ENCODE results near the gene GPR108. TPM values are rescaled to one million over a fixed set of nuclear protein-coding genes. Genes with fewer than 3 reads are reported as not detected.

GPR108 gene
- total RNA-seq, 2 donors from 2014 or later, result 61.4 to 67.2 TPM

- Mint-ChIP-seq H3K4me1 (peaks cover 4% of the 10 kb centered on the region), H3K4me3 (no peak overlapping the region)
These were observed 23.8 kb upstream of the GPR108 start for GRCh38 chr19:6761053-6761676.

GRCh38 chr19:6760606-6761005 lies 23.2 kb upstream of the GPR108 start:
- no peak for DNase-seq
- Mint-ChIP-seq H3K27me3 (ENCODE audit: insufficient read depth) (no peaks in the 10 kb centered on the region), H3K27ac (no peak overlapping the region), H3K4me1 (no peaks in the 10 kb centered on the region), H3K9me3 (no peaks in the 10 kb centered on the region), H3K4me3 (no peak overlapping the region), H3K36me3 (ENCODE audit: low read depth) (peaks cover 33% of the 10 kb centered on the region)
- H3K27me3 ChIP-seq (ENCODE audit: control insufficient read depth, insufficient read depth, low read length, poor library complexity, severe bottlenecking), result no peaks in the 10 kb centered on the region
- 94% methylated on average over 12 to 17 of the region's 17 CpGs for WGBS, 2 experiments (ENCODE audit: insufficient coverage in 1 of 2, insufficient read length in 1 of 2)
- H3K9me3 ChIP-seq (ENCODE audit: control insufficient read depth, low read length), result no peaks in the 10 kb centered on the region
- peaks cover 5% of the 10 kb centered on the region for H3K36me3 ChIP-seq (ENCODE audit: control insufficient read depth, insufficient read depth, low read length)
- H3K4me3 ChIP-seq (ENCODE audit: low read length), result no peak overlapping the region
- no peak for TF ChIP-seq CTCF (conservative IDR thresholded peaks at IDR 0.05)
- no peak overlapping the region for H3K9ac ChIP-seq (ENCODE audit: extremely low read depth, low read length, poor library complexity, severe bottlenecking)
- no peak overlapping the region for H3K27ac ChIP-seq (ENCODE audit: low read depth, low read length)
- H3K4me1 ChIP-seq (ENCODE audit: control insufficient read depth, insufficient read depth, low read length), result no peaks in the 10 kb centered on the region

More at GRCh38 chr19:6761053-6761676, 23.8 kb upstream of the GPR108 start:
- 93 to 100% methylated on average over 1 to 3 of the region's 4 CpGs for WGBS, 2 experiments (ENCODE audit: insufficient coverage in 1 of 2, insufficient read length in 1 of 2)
- Histone ChIP-seq H3K9ac (ENCODE audit: extremely low read depth, low read length, poor library complexity, severe bottlenecking) (no peak overlapping the region), H3K27ac (ENCODE audit: low read depth, low read length) (no peak overlapping the region), H3K36me3 (ENCODE audit: control insufficient read depth, insufficient read depth, low read length) (peaks cover 5% of the 10 kb centered on the region), H3K4me3 (ENCODE audit: low read length) (no peak overlapping the region), H3K4me1 (ENCODE audit: control insufficient read depth, insufficient read depth, low read length) (no peaks in the 10 kb centered on the region), H3K9me3 (ENCODE audit: control insufficient read depth, low read length) (no peaks in the 10 kb centered on the region), H3K27me3 (ENCODE audit: control insufficient read depth, insufficient read depth, low read length, poor library complexity, severe bottlenecking) (no peaks in the 10 kb centered on the region)
- no peak for TF ChIP-seq CTCF (conservative IDR thresholded peaks at IDR 0.05)
- H3K9me3 Mint-ChIP-seq, result no peaks in the 10 kb centered on the region
- H3K27me3 Mint-ChIP-seq (ENCODE audit: insufficient read depth), result no peaks in the 10 kb centered on the region
- DNase-seq, result peak; percentile 73
- H3K27ac Mint-ChIP-seq, result no peak overlapping the region
- H3K36me3 Mint-ChIP-seq (ENCODE audit: low read depth), result peaks cover 33% of the 10 kb centered on the region

GRCh38 chr19:6754653-6755463 lies 17.5 kb upstream of the GPR108 start:
- H3K27me3 ChIP-seq (ENCODE audit: control insufficient read depth, insufficient read depth, low read length, poor library complexity, severe bottlenecking), result no peaks in the 10 kb centered on the region
- no peaks in the 10 kb centered on the region for H3K27me3 Mint-ChIP-seq (ENCODE audit: insufficient read depth)
- TF ChIP-seq CTCF (conservative IDR thresholded peaks at IDR 0.05), result no peak
- no peaks in the 10 kb centered on the region for H3K9me3 Mint-ChIP-seq
- peaks cover 47% of the 10 kb centered on the region for H3K36me3 Mint-ChIP-seq (ENCODE audit: low read depth)
- no peak overlapping the region for H3K27ac Mint-ChIP-seq
- 95 to 96% methylated on average over 13 to 22 of the region's 23 CpGs for WGBS, 2 experiments (ENCODE audit: insufficient coverage in 1 of 2, insufficient read length in 1 of 2)
- no peak overlapping the region for H3K27ac ChIP-seq (ENCODE audit: low read depth, low read length)
- H3K36me3 ChIP-seq (ENCODE audit: control insufficient read depth, insufficient read depth, low read length), result peaks cover 41% of the 10 kb centered on the region
- no peaks in the 10 kb centered on the region for H3K4me1 ChIP-seq (ENCODE audit: control insufficient read depth, insufficient read depth, low read length)
- no peak for DNase-seq
- peaks cover 2% of the 10 kb centered on the region for H3K4me1 Mint-ChIP-seq
- no peak overlapping the region for H3K4me3 ChIP-seq (ENCODE audit: low read length)
- H3K4me3 Mint-ChIP-seq, result no peak overlapping the region
- H3K9ac ChIP-seq (ENCODE audit: extremely low read depth, low read length, poor library complexity, severe bottlenecking), result no peak overlapping the region
- H3K9me3 ChIP-seq (ENCODE audit: control insufficient read depth, low read length), result no peaks in the 10 kb centered on the region
